VCaP (cell line): ENCODE measurements around the gene RPS27L.

Source experiments
- H3K27ac ChIP-seq: fragments of 450-650 bp; 2 replicates; pipeline ENCODE4 v1.5.1; 2017
- CTCF ChIP-seq: fragments of 450-650 bp; conservative IDR thresholded peaks from 2 replicates; pipeline ENCODE4 v1.5.1; 2017; ENCODE audit warnings: mild to moderate bottlenecking, moderate library complexity

The RPS27L gene

DNA sequence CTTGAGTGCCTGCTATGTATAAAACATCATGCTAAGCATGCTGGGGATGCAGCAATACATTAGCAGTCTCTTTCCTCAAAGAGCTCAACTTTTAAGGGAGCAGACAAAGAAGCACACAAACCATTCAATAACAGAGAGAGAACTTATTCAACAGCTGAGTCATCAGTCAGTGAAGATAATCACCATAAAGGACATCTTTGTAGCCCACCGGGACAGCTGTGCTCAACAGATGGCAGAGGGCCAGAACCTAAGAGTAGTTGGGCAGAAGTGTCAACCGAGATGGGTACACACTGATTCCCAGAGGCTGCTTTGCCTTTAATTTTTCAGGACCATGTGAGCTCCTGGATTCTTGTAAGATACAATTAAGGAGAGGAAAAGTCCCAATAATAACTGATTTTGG lies 27.9 kb upstream of the RPS27L start:
- TF ChIP-seq CTCF, result no peak
- no peak overlapping the region for H3K27ac ChIP-seq

GRCh38 chr15:63181648-63182047 lies 24.4 kb upstream of the RPS27L start:
- H3K27ac ChIP-seq, result no peak overlapping the region
- TF ChIP-seq CTCF, result no peak

DNA sequence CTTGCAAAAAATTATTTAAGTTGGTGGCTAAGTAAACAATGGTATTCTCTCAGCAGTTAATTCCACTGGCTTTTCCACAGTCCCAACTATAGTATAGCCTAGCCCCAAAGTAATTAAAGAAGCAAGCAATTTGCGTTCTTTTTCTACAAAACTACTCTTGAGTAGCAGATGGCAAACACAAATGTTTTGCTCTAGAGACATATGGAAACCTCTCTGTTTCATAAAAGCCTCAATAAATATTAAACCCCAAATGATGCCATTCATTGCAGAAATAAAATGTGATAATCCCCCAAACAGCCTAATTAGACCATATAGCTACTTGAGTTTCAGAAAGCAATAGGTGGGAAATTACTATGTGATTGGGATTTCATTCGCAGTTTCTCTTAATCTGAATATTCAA lies 23.5 kb upstream of the RPS27L start:
- no peak overlapping the region for H3K27ac ChIP-seq
- TF ChIP-seq CTCF, result no peak

DNA sequence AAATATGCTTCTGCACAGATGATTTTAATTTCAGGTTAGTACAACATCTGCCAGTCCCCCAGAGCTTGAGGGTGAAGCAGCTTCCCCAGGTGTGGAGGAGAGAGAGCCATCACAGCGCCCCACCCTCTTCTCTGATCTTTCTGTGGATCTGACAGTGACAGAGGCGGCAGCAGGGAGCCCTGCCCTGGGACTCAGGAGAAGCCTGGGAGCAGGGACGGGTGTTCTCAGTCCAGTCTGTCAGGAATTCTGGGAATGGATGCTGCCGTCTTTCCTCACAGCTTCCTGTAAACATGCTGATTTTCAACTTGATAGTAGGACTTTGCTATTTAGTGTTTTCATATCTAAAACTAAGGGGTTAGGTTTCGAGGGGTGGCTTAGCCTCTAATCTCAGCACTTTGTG lies 20.8 kb upstream of the RPS27L start:
- no peak; the same call in 1 of the 2 replicates for TF ChIP-seq CTCF
- H3K27ac ChIP-seq, result no peak overlapping the region

GRCh38 chr15:63176302-63176701 lies 19.0 kb upstream of the RPS27L start:
- TF ChIP-seq CTCF, result no peak
- H3K27ac ChIP-seq, result no peak overlapping the region

- no peak overlapping the region for H3K27ac ChIP-seq
- no peak for TF ChIP-seq CTCF
These were observed 15.7 kb upstream of the RPS27L start for GRCh38 chr15:63172851-63173451.

DNA sequence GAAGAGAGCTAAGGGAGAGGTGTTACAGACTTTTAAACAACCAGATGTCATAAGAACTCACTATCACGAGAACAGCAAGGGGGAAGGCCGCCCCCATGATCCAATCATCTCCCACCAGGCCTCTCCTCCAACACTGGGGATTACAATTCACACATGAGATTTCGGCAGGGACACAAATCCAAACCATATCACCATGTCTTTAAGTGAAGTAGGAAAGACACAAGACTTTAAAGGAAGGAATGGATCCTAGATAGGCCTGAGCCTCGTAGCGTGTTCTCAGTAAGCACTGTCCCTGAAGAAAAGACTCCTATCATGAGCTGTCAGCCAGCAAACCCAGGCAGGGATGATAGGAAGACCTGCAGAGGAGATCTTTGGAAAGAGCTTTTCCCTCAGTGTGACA lies 15.1 kb upstream of the RPS27L start:
- no peak overlapping the region for H3K27ac ChIP-seq

More for the DNA sequence above, 15.1 kb upstream of the RPS27L start:
- TF ChIP-seq CTCF, result no peak
